GM12878 (cell line): ENCODE results near the gene TSPAN11. TPM values are rescaled to one million over a fixed set of nuclear protein-coding genes. Genes with fewer than 3 reads are reported as not detected.

Experiments used
- ATAC-seq: fragments of 200-7000 bp; cut with Tn5 transposase; 3 replicates; pipeline ENCODE4 v1.9.1; 2020; ENCODE audit warnings: mild to moderate bottlenecking, moderate library complexity
- BruUV-seq: library from RNA; stranded (reverse); fragments of 400-500 nt; replicated peaks from 2 replicates; lab custom pipeline; 2021; lab: Mats Ljungman, UMichigan
- CTCF ChIA-PET: fragments of 300-600 bp; sonication (Branson Sonifier 250); formaldehyde crosslinking; extraction: SDS; loops from one replicate; lab custom pipeline; 2021; ENCODE audit warnings: inconsistent platforms; lab: Yijun Ruan, JAX
- POLR2A ChIA-PET: fragments of 350-600 bp; formaldehyde crosslinking; extraction: SDS; loops from one replicate; lab custom pipeline; 2021; ENCODE audit warnings: inconsistent platforms; lab: Charles Lee
- RAD21 ChIA-PET: fragments of 300-600 bp; sonication (Branson Sonifier 250); formaldehyde crosslinking; loops from one replicate; lab custom pipeline; 2023; ENCODE audit warnings: antibody characterized with exemption; ENCODE audit not compliant: unreplicated experiment; lab: Charles Lee
- SMC1A ChIA-PET: fragments of 300-600 bp; sonication (Branson Sonifier 250); formaldehyde crosslinking; loops from one replicate; lab custom pipeline; 2023; ENCODE audit not compliant: unreplicated experiment, uncharacterized antibody; lab: Charles Lee
- DNase-seq: peaks from one replicate; pipeline ENCODE4 v3.0.0-alpha.2; 2011; ENCODE audit warnings: low read depth, low spot score
- FAIRE-seq: peaks from 3 replicates; lab custom pipeline; 2011; peaks lifted over from hg19 to GRCh38; lab: Jason Lieb, UNC
- H2AFZ ChIP-seq: 2 replicates; pipeline ENCODE4 v1.6.0; 2011; ENCODE audit warnings: low read depth, low read length, control low read depth; ENCODE audit not compliant: control insufficient read depth
- H3K27ac ChIP-seq: 2 replicates; pipeline ENCODE4 v1.5.1; 2011; ENCODE audit warnings: control low read depth; ENCODE audit not compliant: control insufficient read depth, insufficient read depth
- H3K27me3 ChIP-seq, 2 experiments: replicated peaks in 1 of 2; 2 replicates each; pipeline versions ENCODE4 v1.6.0 to v1.6.1; 2011; ENCODE audit warnings: low read length in 1 of 2; ENCODE audit not compliant: control insufficient read depth in 2 of 2, insufficient read depth in 2 of 2
- H3K36me3 ChIP-seq, 2 experiments: 2 replicates each; pipeline ENCODE4 v1.5.1; 2011; ENCODE audit warnings: low read length in 1 of 2; ENCODE audit not compliant: control insufficient read depth in 2 of 2, insufficient read depth in 2 of 2
- H3K4me1 ChIP-seq: 2 replicates; pipeline ENCODE4 v1.6.1; 2011; ENCODE audit warnings: mild to moderate bottlenecking, low read length, moderate library complexity, mixed read lengths; ENCODE audit not compliant: control insufficient read depth, insufficient read depth
- H3K4me2 ChIP-seq: 2 replicates; pipeline ENCODE4 v1.6.0; 2011; ENCODE audit warnings: control low read depth; ENCODE audit not compliant: control insufficient read depth, insufficient read depth
- H3K4me3 ChIP-seq: fragments of 200-600 bp; sonication (generic); 2 replicates; pipeline ENCODE4 v1.5.1; 2016
- H3K79me2 ChIP-seq: 2 replicates; pipeline ENCODE4 v1.6.0; 2011; ENCODE audit warnings: low read length; ENCODE audit not compliant: control insufficient read depth, insufficient read depth
- H3K9ac ChIP-seq: 2 replicates; pipeline ENCODE4 v1.8.0; 2011; ENCODE audit warnings: low read length, control low read depth, mixed read lengths; ENCODE audit not compliant: control insufficient read depth, insufficient read depth
- H3K9me3 ChIP-seq: replicated peaks from 3 replicates; pipeline ENCODE4 v1.5.1; 2011; ENCODE audit warnings: mild to moderate bottlenecking, low read length; ENCODE audit not compliant: control insufficient read depth, insufficient read depth
- H4K20me1 ChIP-seq: 2 replicates; pipeline ENCODE4 v1.6.0; 2011; ENCODE audit not compliant: control insufficient read depth, insufficient read depth
- ASH2L ChIP-seq: fragments of 300-600, 200-600 bp; sonication (generic); IDR thresholded peaks from 2 replicates; pipeline ENCODE4 v1.6.1; 2017; ENCODE audit warnings: low read depth, mild to moderate bottlenecking, borderline replicate concordance
- E2F4 ChIP-seq: IDR thresholded peaks from 2 replicates; pipeline ENCODE4 v1.6.1; 2012; ENCODE audit warnings: low read depth, low read length, improper control_type of control experiment
- HCFC1 ChIP-seq: fragments of 150-350 bp; IDR thresholded peaks from 2 replicates; pipeline ENCODE4 v1.6.1; 2014; ENCODE audit warnings: low read length
- IKZF1 ChIP-seq: fragments of 450-650 bp; conservative IDR thresholded peaks from 2 replicates; pipeline ENCODE4 v1.6.1; 2017; ENCODE audit warnings: antibody characterized with exemption, mild to moderate bottlenecking
- MAX ChIP-seq: IDR thresholded peaks from 2 replicates; pipeline ENCODE4 v1.6.1; 2012; ENCODE audit warnings: low read depth, low read length, improper control_type of control experiment
- MEF2A ChIP-seq: IDR thresholded peaks from 2 replicates; pipeline ENCODE4 v1.6.1; 2011; ENCODE audit warnings: low read depth, mild to moderate bottlenecking, low read length, moderate library complexity; ENCODE audit not compliant: insufficient read depth
- MXI1 ChIP-seq: fragments of 150-350 bp; IDR thresholded peaks from 2 replicates; pipeline ENCODE4 v1.6.1; 2011; ENCODE audit warnings: low read depth, mild to moderate bottlenecking, inconsistent platforms, low read length, improper control_type of control experiment
- NFIC ChIP-seq: IDR thresholded peaks from 2 replicates; pipeline ENCODE4 v1.6.1; 2012; ENCODE audit warnings: low read depth, mild to moderate bottlenecking, inconsistent platforms, low read length, moderate library complexity
- NFXL1 ChIP-seq: fragments of 450-650 bp; IDR thresholded peaks from 2 replicates; pipeline ENCODE4 v1.6.1; 2017; ENCODE audit warnings: antibody characterized with exemption, mild to moderate bottlenecking, borderline replicate concordance
- POLR2A ChIP-seq: IDR thresholded peaks from 2 replicates; pipeline ENCODE4 v1.6.1; 2011; ENCODE audit warnings: low read depth, mild to moderate bottlenecking, low read length
- POLR2AphosphoS2 ChIP-seq: IDR thresholded peaks from 2 replicates; pipeline ENCODE4 v1.6.1; 2011; ENCODE audit warnings: low read depth, mild to moderate bottlenecking, low read length, improper control_type of control experiment, moderate library complexity
- POLR2AphosphoS5 ChIP-seq: IDR thresholded peaks from 2 replicates; pipeline ENCODE4 v1.6.1; 2011; ENCODE audit warnings: mild to moderate bottlenecking, low read length, inconsistent platforms
- RCOR1 ChIP-seq: conservative IDR thresholded peaks from 2 replicates; pipeline ENCODE4 v1.6.1; 2012; ENCODE audit warnings: low read depth, low read length, improper control_type of control experiment
- RUNX3 ChIP-seq: IDR thresholded peaks from 2 replicates; pipeline ENCODE4 v1.6.1; 2012; ENCODE audit warnings: low read length, inconsistent platforms
- SIX5 ChIP-seq: IDR thresholded peaks from 2 replicates; pipeline ENCODE4 v1.6.1; 2011; ENCODE audit warnings: mild to moderate bottlenecking, low read depth, low read length, moderate library complexity; ENCODE audit not compliant: severe bottlenecking
- SMAD5 ChIP-seq: IDR thresholded peaks from 2 replicates; pipeline ENCODE4 v1.6.1; 2016; ENCODE audit warnings: antibody characterized with exemption, low read depth
- SMC3 ChIP-seq: IDR thresholded peaks from 2 replicates; pipeline ENCODE4 v1.6.1; 2011; ENCODE audit warnings: low read length, improper control_type of control experiment, borderline replicate concordance
- STAT1 ChIP-seq: fragments of 450-650 bp; conservative IDR thresholded peaks from 2 replicates; pipeline ENCODE4 v1.6.1; 2014; ENCODE audit warnings: antibody characterized with exemption, mild to moderate bottlenecking
- STAT3 ChIP-seq: IDR thresholded peaks from 2 replicates; pipeline ENCODE4 v1.6.1; 2011; ENCODE audit warnings: low read depth, low read length, improper control_type of control experiment
- SUZ12 ChIP-seq: fragments of 200-600 bp; sonication (generic); IDR thresholded peaks from one replicate; pipeline ENCODE4 v1.6.1; 2018; ENCODE audit warnings: antibody characterized with exemption, mild to moderate bottlenecking; ENCODE audit not compliant: unreplicated experiment
- TAF1 ChIP-seq: IDR thresholded peaks from 2 replicates; pipeline ENCODE4 v1.6.1; 2011; ENCODE audit warnings: mild to moderate bottlenecking, low read depth, low read length, borderline replicate concordance
- TARDBP ChIP-seq: IDR thresholded peaks from 2 replicates; pipeline ENCODE4 v1.6.1; 2016; ENCODE audit warnings: borderline replicate concordance
- ZBED1 ChIP-seq: IDR thresholded peaks from 2 replicates; pipeline ENCODE4 v1.6.1; 2016; ENCODE audit warnings: borderline replicate concordance
- WGBS: methylation state at CpG from one replicate; pipeline ENCODE4 v1.1.6; 2016; ENCODE audit warnings: low lambda C conversion rate; ENCODE audit not compliant: insufficient replicate concordance, insufficient coverage; ENCODE audit errors: missing lambda C conversion rate; 5-methylcytosine and 5-hydroxymethylcytosine counted together
- in situ Hi-C: fragments of 300-500 bp; cut with MboI; formaldehyde crosslinking; loops from 9 replicates; pipeline ENCODE4 v1.14.3; 2018; ENCODE audit warnings: mixed read lengths
- intact Hi-C: fragments of 100-400 bp; cut with micrococcal nuclease; formaldehyde crosslinking; loops from one replicate; pipeline ENCODE4 v1.14.2; 2022; ENCODE audit not compliant: unreplicated experiment
- polyA plus RNA-seq, 11 experiments: library from polyadenylated mRNA; depleted of rRNA in 4 of 11; unstranded in 6 of 11; stranded (reverse) in 5 of 11; fragments of >200 nt; fragmentation: Nextera tagmentation in 4 of 11; fragmentation: Illumina TruSeq in 1 of 11; extraction: Ambion mirVana in 4 of 11; extraction: Trizol in 1 of 11; gene quantifications; 1 replicate in 1 of 11; 2 replicates in 10 of 11; pipeline versions ENCODE4 v1.2.1 to v1.2.3, GENCODE V29; 2011 to 2016; ENCODE audit warnings: inconsistent platforms in 2 of 11, missing spikeins in 2 of 11, low read depth in 1 of 11
- total RNA-seq, 4 experiments: library from RNA; depleted of rRNA in 3 of 4; stranded (reverse); fragments of >200 nt in 3 of 4; fragmentation: Illumina TruSeq in 1 of 4; extraction: Trizol in 1 of 4; gene quantifications; 2 replicates each; pipeline versions ENCODE4 v1.2.1 to v1.2.3, GENCODE V29; 2013 to 2021

TSPAN11 gene
- total and polyA plus RNA-seq, 10 of the 15 experiments (the other 5 are each of a cell fraction or from before 2014, with no cell fraction given) = under 0.01 to 0.27 (median 0.04) TPM; not detected in 6

- no peak for FAIRE-seq
- BruUV-seq = no TSS peak
- SMC1A ChIA-PET = no interaction called here
Measured at GRCh38 chr12:30977537-30978349, 51.2 kb downstream of the TSPAN11 start.

GRCh38 chr12:30978639-30979038, 52.1 kb downstream of the TSPAN11 start:
- H2AFZ ChIP-seq = no peak overlapping the region
- FAIRE-seq (no peak), ATAC-seq (no peak), DNase-seq (no peak)
- H3K27ac ChIP-seq = no peak overlapping the region
- BruUV-seq = no TSS peak
- ChIA-PET SMC1A (no interaction called here), RAD21 (no interaction called here), POLR2A (no interaction called here), CTCF (interaction anchor here (1.1 kb wide), 1 partner anchor 130 kb away, joined by 4 read pairs; no protein-coding TSS in a partner anchor)
- no peaks in the 10 kb centered on the region for H3K4me1 ChIP-seq
- no peaks in the 10 kb centered on the region for H3K36me3 ChIP-seq
- in situ Hi-C loops = no loop called here
- WGBS = 37% methylated on average over 7 of the region's 7 CpGs
- H3K9me3 ChIP-seq = no peaks in the 10 kb centered on the region
- no peaks in the 10 kb centered on the region; a peak in 1 of 4 replicates for H3K27me3 ChIP-seq
- no peak overlapping the region for H3K4me2 ChIP-seq
- no peaks in the 10 kb centered on the region for H3K79me2 ChIP-seq
- intact Hi-C loops = no loop called here
- H4K20me1 ChIP-seq = no peaks in the 10 kb centered on the region
- H3K9ac ChIP-seq = no peak overlapping the region
- no peak overlapping the region for H3K4me3 ChIP-seq
- TF ChIP-seq TAF1 (no peak), ASH2L (no peak), ZBED1 (no peak), RUNX3 (no peak), SUZ12 (no peak), STAT3 (no peak), SMAD5 (no peak), POLR2AphosphoS5 (no peak), MEF2A (no peak), E2F4 (no peak), POLR2AphosphoS2 (no peak), STAT1 (no peak), POLR2A (no peak)

More at GRCh38 chr12:30977537-30978349, 51.2 kb downstream of the TSPAN11 start:
- Histone ChIP-seq H4K20me1 (no peaks in the 10 kb centered on the region), H3K4me3 (no peak overlapping the region), H3K9me3 (no peaks in the 10 kb centered on the region), H3K36me3 (no peaks in the 10 kb centered on the region), H3K4me1 (no peaks in the 10 kb centered on the region), H3K27me3 (no peaks in the 10 kb centered on the region; a peak in 1 of 4 replicates), H3K79me2 (no peaks in the 10 kb centered on the region), H3K4me2 (no peak overlapping the region), H3K27ac (no peak overlapping the region), H2AFZ (no peak overlapping the region), H3K9ac (no peak overlapping the region)
- ChIA-PET POLR2A (no interaction called here), RAD21 (no interaction called here), CTCF (no interaction called here)
- DNase-seq = no peak
- in situ Hi-C loops = no loop called here
- ATAC-seq = no peak
- TF ChIP-seq SMC3 (no peak), NFIC (no peak), RCOR1 (no peak), TARDBP (no peak), HCFC1 (no peak), SIX5 (no peak), SMAD5 (no peak), MAX (no peak), NFXL1 (no peak), IKZF1 (no peak), MXI1 (no peak)
- intact Hi-C loops = no loop called here
- 25% methylated on average over 7 of the region's 7 CpGs for WGBS
